GM12878 (cell line): Measurements from ENCODE around the gene ANKIB1. TPM values are rescaled to one million over a fixed set of nuclear protein-coding genes. Genes with fewer than 3 reads are reported as not detected.

Source experiments
- ATAC-seq: fragments of 200-7000 bp; cut with Tn5 transposase; 3 replicates; pipeline ENCODE4 v1.9.1; 2020; ENCODE audit warnings: mild to moderate bottlenecking, moderate library complexity
- BruUV-seq: library from RNA; stranded (reverse); fragments of 400-500 nt; replicated peaks from 2 replicates; lab custom pipeline; 2021; lab: Mats Ljungman, UMichigan
- CTCF ChIA-PET: fragments of 300-600 bp; sonication (Branson Sonifier 250); formaldehyde crosslinking; extraction: SDS; loops from one replicate; lab custom pipeline; 2021; ENCODE audit warnings: inconsistent platforms; lab: Yijun Ruan, JAX
- POLR2A ChIA-PET: fragments of 350-600 bp; formaldehyde crosslinking; extraction: SDS; loops from one replicate; lab custom pipeline; 2021; ENCODE audit warnings: inconsistent platforms; lab: Charles Lee
- RAD21 ChIA-PET: fragments of 300-600 bp; sonication (Branson Sonifier 250); formaldehyde crosslinking; loops from one replicate; lab custom pipeline; 2023; ENCODE audit warnings: antibody characterized with exemption; ENCODE audit not compliant: unreplicated experiment; lab: Charles Lee
- SMC1A ChIA-PET: fragments of 300-600 bp; sonication (Branson Sonifier 250); formaldehyde crosslinking; loops from one replicate; lab custom pipeline; 2023; ENCODE audit not compliant: unreplicated experiment, uncharacterized antibody; lab: Charles Lee
- DNase-seq: peaks from one replicate; pipeline ENCODE4 v3.0.0-alpha.2; 2011; ENCODE audit warnings: low read depth, low spot score
- FAIRE-seq: peaks from 3 replicates; lab custom pipeline; 2011; peaks lifted over from hg19 to GRCh38; lab: Jason Lieb, UNC
- H2AFZ ChIP-seq: 2 replicates; pipeline ENCODE4 v1.6.0; 2011; ENCODE audit warnings: low read depth, low read length, control low read depth; ENCODE audit not compliant: control insufficient read depth
- H3K27ac ChIP-seq: 2 replicates; pipeline ENCODE4 v1.5.1; 2011; ENCODE audit warnings: control low read depth; ENCODE audit not compliant: control insufficient read depth, insufficient read depth
- H3K27me3 ChIP-seq, 2 experiments: replicated peaks in 1 of 2; 2 replicates each; pipeline versions ENCODE4 v1.6.0 to v1.6.1; 2011; ENCODE audit warnings: low read length in 1 of 2; ENCODE audit not compliant: control insufficient read depth in 2 of 2, insufficient read depth in 2 of 2
- H3K36me3 ChIP-seq, 2 experiments: 2 replicates each; pipeline ENCODE4 v1.5.1; 2011; ENCODE audit warnings: low read length in 1 of 2; ENCODE audit not compliant: control insufficient read depth in 2 of 2, insufficient read depth in 2 of 2
- H3K4me1 ChIP-seq: 2 replicates; pipeline ENCODE4 v1.6.1; 2011; ENCODE audit warnings: mild to moderate bottlenecking, low read length, moderate library complexity, mixed read lengths; ENCODE audit not compliant: control insufficient read depth, insufficient read depth
- H3K4me2 ChIP-seq: 2 replicates; pipeline ENCODE4 v1.6.0; 2011; ENCODE audit warnings: control low read depth; ENCODE audit not compliant: control insufficient read depth, insufficient read depth
- H3K4me3 ChIP-seq: fragments of 200-600 bp; sonication (generic); 2 replicates; pipeline ENCODE4 v1.5.1; 2016
- H3K79me2 ChIP-seq: 2 replicates; pipeline ENCODE4 v1.6.0; 2011; ENCODE audit warnings: low read length; ENCODE audit not compliant: control insufficient read depth, insufficient read depth
- H3K9ac ChIP-seq: 2 replicates; pipeline ENCODE4 v1.8.0; 2011; ENCODE audit warnings: low read length, control low read depth, mixed read lengths; ENCODE audit not compliant: control insufficient read depth, insufficient read depth
- H3K9me3 ChIP-seq: replicated peaks from 3 replicates; pipeline ENCODE4 v1.5.1; 2011; ENCODE audit warnings: mild to moderate bottlenecking, low read length; ENCODE audit not compliant: control insufficient read depth, insufficient read depth
- H4K20me1 ChIP-seq: 2 replicates; pipeline ENCODE4 v1.6.0; 2011; ENCODE audit not compliant: control insufficient read depth, insufficient read depth
- BHLHE40 ChIP-seq, 2 experiments: fragments of 450-650 bp in 1 of 2; IDR thresholded peaks; 2 replicates each; pipeline ENCODE4 v1.6.1; 2011 to 2017; ENCODE audit warnings: low read depth in 2 of 2, borderline replicate concordance in 1 of 2, improper control_type of control experiment in 1 of 2, low read length in 1 of 2, mild to moderate bottlenecking in 1 of 2
- CREM ChIP-seq: IDR thresholded peaks from 2 replicates; pipeline ENCODE4 v1.6.1; 2014; ENCODE audit warnings: antibody characterized with exemption, low read depth
- CUX1 ChIP-seq: IDR thresholded peaks from 2 replicates; pipeline ENCODE4 v1.6.1; 2012; ENCODE audit warnings: improper control_type of control experiment, low read depth, low read length; ENCODE audit not compliant: insufficient replicate concordance
- EZH2 ChIP-seq: IDR thresholded peaks from 2 replicates; pipeline ENCODE4 v1.6.1; 2012; ENCODE audit warnings: low read depth, mild to moderate bottlenecking, control low read depth, inconsistent platforms, low read length, borderline replicate concordance; ENCODE audit not compliant: control insufficient read depth
- FOXK2 ChIP-seq: fragments of 450-650 bp; IDR thresholded peaks from 2 replicates; pipeline ENCODE4 v1.6.1; 2017; ENCODE audit warnings: mild to moderate bottlenecking, moderate library complexity
- IRF5 ChIP-seq: fragments of 450-650 bp; IDR thresholded peaks from 2 replicates; pipeline ENCODE4 v1.6.1; 2017; ENCODE audit warnings: borderline replicate concordance
- KAT2A ChIP-seq: conservative IDR thresholded peaks from 2 replicates; pipeline ENCODE4 v1.6.1; 2011; ENCODE audit warnings: low read depth, low read length; ENCODE audit not compliant: control insufficient read depth
- PAX5 ChIP-seq: IDR thresholded peaks from 2 replicates; pipeline ENCODE4 v1.6.1; 2011; ENCODE audit warnings: low read depth, low read length, borderline replicate concordance
- POU2F2 ChIP-seq: IDR thresholded peaks from 3 replicates; pipeline ENCODE4 v1.6.1; 2011; ENCODE audit warnings: low read depth, mild to moderate bottlenecking, low read length, borderline replicate concordance
- PRDM15 ChIP-seq: fragments of 450-650 bp; formaldehyde crosslinking; IDR thresholded peaks from 2 replicates; pipeline ENCODE4 v1.4.0; 2020; ENCODE audit warnings: mild to moderate bottlenecking, moderate library complexity
- RB1 ChIP-seq: fragments of 450-650 bp; formaldehyde crosslinking; IDR thresholded peaks from 2 replicates; pipeline ENCODE4 v1.6.1; 2017; ENCODE audit warnings: mild to moderate bottlenecking, borderline replicate concordance
- STAT1 ChIP-seq: fragments of 450-650 bp; conservative IDR thresholded peaks from 2 replicates; pipeline ENCODE4 v1.6.1; 2014; ENCODE audit warnings: antibody characterized with exemption, mild to moderate bottlenecking
- TCF3 ChIP-seq: IDR thresholded peaks from 2 replicates; pipeline ENCODE4 v1.6.1; 2012; ENCODE audit warnings: low read depth, mild to moderate bottlenecking, low read length, borderline replicate concordance; ENCODE audit not compliant: insufficient read depth
- WGBS: methylation state at CpG from one replicate; pipeline ENCODE4 v1.1.6; 2016; ENCODE audit warnings: low lambda C conversion rate; ENCODE audit not compliant: insufficient replicate concordance, insufficient coverage; ENCODE audit errors: missing lambda C conversion rate; 5-methylcytosine and 5-hydroxymethylcytosine counted together
- in situ Hi-C: fragments of 300-500 bp; cut with MboI; formaldehyde crosslinking; loops from 9 replicates; pipeline ENCODE4 v1.14.3; 2018; ENCODE audit warnings: mixed read lengths
- intact Hi-C: fragments of 100-400 bp; cut with micrococcal nuclease; formaldehyde crosslinking; loops from one replicate; pipeline ENCODE4 v1.14.2; 2022; ENCODE audit not compliant: unreplicated experiment
- polyA plus RNA-seq, 11 experiments: library from polyadenylated mRNA; depleted of rRNA in 4 of 11; unstranded in 6 of 11; stranded (reverse) in 5 of 11; fragments of >200 nt; fragmentation: Nextera tagmentation in 4 of 11; fragmentation: Illumina TruSeq in 1 of 11; extraction: Ambion mirVana in 4 of 11; extraction: Trizol in 1 of 11; gene quantifications; 1 replicate in 1 of 11; 2 replicates in 10 of 11; pipeline versions ENCODE4 v1.2.1 to v1.2.3, GENCODE V29; 2011 to 2016; ENCODE audit warnings: inconsistent platforms in 2 of 11, missing spikeins in 2 of 11, low read depth in 1 of 11
- total RNA-seq, 4 experiments: library from RNA; depleted of rRNA in 3 of 4; stranded (reverse); fragments of >200 nt in 3 of 4; fragmentation: Illumina TruSeq in 1 of 4; extraction: Trizol in 1 of 4; gene quantifications; 2 replicates each; pipeline versions ENCODE4 v1.2.1 to v1.2.3, GENCODE V29; 2013 to 2021

The ANKIB1 gene
- total and polyA plus RNA-seq, 10 of the 15 experiments (the other 5 are each of a cell fraction or from before 2014, with no cell fraction given) = 9.0 to 54.0 (median 21.9) TPM

GRCh38 chr7:92354214-92354613 is 108.4 kb downstream of the ANKIB1 start:
- Histone ChIP-seq H3K4me1 (no peaks in the 10 kb centered on the region), H3K79me2 (no peaks in the 10 kb centered on the region), H3K9me3 (no peaks in the 10 kb centered on the region), H2AFZ (no peak overlapping the region), H3K4me3 (no peak overlapping the region), H3K27ac (no peak overlapping the region), H3K4me2 (no peak overlapping the region), H3K36me3 (peaks cover 0 to 13% of the 10 kb centered on the region in 2 experiments; a peak in 3 of 4 replicates), H3K27me3 (no peaks in the 10 kb centered on the region), H3K9ac (no peak overlapping the region), H4K20me1 (no peaks in the 10 kb centered on the region)
- TF ChIP-seq PRDM15 (CRISPR knock-in tag) (no peak), CREM (no peak), STAT1 (no peak), POU2F2 (no peak), IRF5 (no peak), FOXK2 (no peak), TCF3 (no peak), RB1 (no peak), EZH2 (no peak), BHLHE40 (IDR thresholded peaks at IDR 0.05; ENCODE audit: borderline replicate concordance in 1 of 2, low read depth in 2 of 2, low read length in 1 of 2) (no peak), PAX5 (no peak), CUX1 (no peak), KAT2A (no peak)
- SMC1A ChIA-PET = interaction anchor here (0.8 to 1.5 kb wide), 7 partner anchors 8 to 139 kb away, joined by 3 read pairs; no protein-coding TSS in a partner anchor
- CTCF ChIA-PET = interaction anchor here (0.9 to 1.2 kb wide), 2 partner anchors 34 to 70 kb away, joined by 3 to 4 read pairs; no protein-coding TSS in a partner anchor
- POLR2A ChIA-PET = interaction anchor here (0.7 kb wide), 1 partner anchor 151 kb away, joined by 3 read pairs; no protein-coding TSS in a partner anchor
- ATAC-seq (no peak), FAIRE-seq (no peak), DNase-seq (no peak)
- intact Hi-C loops (no loop called here), in situ Hi-C loops (no loop called here)
- RAD21 ChIA-PET = interaction anchor here (1.4 kb wide), 1 partner anchor 108 kb away, joined by 4 read pairs; no protein-coding TSS in a partner anchor
- 100% methylated on average over 1 of the region's 1 CpG for WGBS
- no TSS peak for BruUV-seq
